ENCODE data around the gene GSTM5. TPM values are rescaled to one million over a fixed set of nuclear protein-coding genes. Genes with fewer than 3 reads are reported as not detected.
"Not testable (repeated sequence)": the region's sequence is repeated elsewhere in the genome, so short reads cannot be mapped to it uniquely, and the experiment has no call there.

The GSTM5 gene
- total and polyA plus RNA-seq, 2 of the 8 experiments (the other 6 are each of a cell fraction or from before 2014, with no cell fraction given), result 0.24 to 0.89 TPM

- not testable (repeated sequence) for H2BK15ac ChIP-seq (ENCODE audit: low read length); H4K8ac ChIP-seq (ENCODE audit: extremely low read depth, insufficient read depth, low read length); H3K4me2 ChIP-seq (ENCODE audit: insufficient read depth in 1 of 2, low read depth in 2 of 2, low read length in 2 of 2); H4K5ac ChIP-seq (ENCODE audit: insufficient read length, low read depth, low read length); H2BK120ac ChIP-seq (replicated peaks; ENCODE audit: low read depth, low read length); H3K18ac ChIP-seq (ENCODE audit: extremely low read depth, low read length); H2BK5ac ChIP-seq (ENCODE audit: low read depth, low read length); H3K4me3 ChIP-seq (ENCODE audit: extremely low read depth in 1 of 4, insufficient read depth in 2 of 4, low read depth in 3 of 4, low read length in 4 of 4); H3K79me2 ChIP-seq (ENCODE audit: control insufficient read depth in 1 of 2, insufficient read depth in 2 of 2, low read length in 2 of 2); H4K20me1 ChIP-seq (replicated peaks in 1 of 2; ENCODE audit: control insufficient read depth in 1 of 2, insufficient read depth in 2 of 2, low read length in 2 of 2); H3K36me3 ChIP-seq (ENCODE audit: control insufficient read depth in 2 of 4, insufficient read depth in 4 of 4, low read length in 3 of 4); H3K14ac ChIP-seq (ENCODE audit: insufficient read length); H2AFZ ChIP-seq (ENCODE audit: low read length); H3K79me1 ChIP-seq (ENCODE audit: low read depth, low read length); H2AK5ac ChIP-seq (ENCODE audit: low read depth, low read length); H3K23me2 ChIP-seq (ENCODE audit: low read depth, low read length); H3K23ac ChIP-seq (ENCODE audit: insufficient read length); H3K4ac ChIP-seq (replicated peaks; ENCODE audit: insufficient read length, low read depth, low read length); DNase-seq (ENCODE audit: low read depth in 1 of 2, low spot score in 2 of 2); H2BK12ac ChIP-seq (ENCODE audit: low read depth, low read length); H4K91ac ChIP-seq (replicated peaks; ENCODE audit: insufficient read length, low read length); FAIRE-seq; H3K56ac ChIP-seq (replicated peaks; ENCODE audit: insufficient read length, low read depth, low read length); H2BK20ac ChIP-seq (ENCODE audit: low read length); H3K4me1 ChIP-seq (replicated peaks in 1 of 4; ENCODE audit: control insufficient read depth in 3 of 4, insufficient read depth in 4 of 4, low read length in 3 of 4); H3K27me3 ChIP-seq (replicated peaks in 1 of 4; ENCODE audit: control insufficient read depth in 3 of 4, extremely low read depth in 1 of 4, insufficient read depth in 3 of 4, low read length in 3 of 4); H3K27ac ChIP-seq (ENCODE audit: low read depth, low read length); H3K9ac ChIP-seq (replicated peaks in 1 of 4; ENCODE audit: extremely low read depth in 1 of 4, low read depth in 3 of 4, low read length in 3 of 4)
- H3K9me3 ChIP-seq (ENCODE audit: insufficient read depth in 2 of 2, low read depth in 1 of 2, low read length in 1 of 2), result peaks cover 6 to 11% of the 10 kb centered on the region in 2 experiments; a peak in 3 of 4 replicates
- CTCF ChIA-PET (ENCODE audit: partially characterized antibody), result interaction anchor here (1.0 kb wide), 1 partner anchor 192 kb away, joined by 3 read pairs; no protein-coding TSS in a partner anchor
- 71% methylated on average over 4 of the region's 4 CpGs; no CpG with 5 or more reads in 1 of the 2 experiments for WGBS, 2 experiments (ENCODE audit: extremely low coverage in 1 of 2, insufficient coverage in 1 of 2, insufficient read length in 1 of 2, insufficient replicate concordance in 2 of 2, low coverage in 1 of 2, low lambda C conversion rate in 2 of 2, missing lambda C conversion rate in 1 of 2)
- POLR2A ChIA-PET (ENCODE audit: partially characterized antibody), result interaction anchor here (0.6 kb wide), 1 partner anchor 42 kb away, joined by 3 read pairs; no protein-coding TSS in a partner anchor
These were observed 3.1 kb upstream of the GSTM5 start for GRCh38 chr1:109708949-109709348.

GRCh38 chr1:109709822-109710221 is 2.2 kb upstream of the GSTM5 start:
- H4K20me1 ChIP-seq (replicated peaks in 1 of 2; ENCODE audit: control insufficient read depth in 1 of 2, insufficient read depth in 2 of 2, low read length in 2 of 2); H3K79me1 ChIP-seq (ENCODE audit: low read depth, low read length); H4K91ac ChIP-seq (replicated peaks; ENCODE audit: insufficient read length, low read length); H3K14ac ChIP-seq (ENCODE audit: insufficient read length); H3K23ac ChIP-seq (ENCODE audit: insufficient read length); FAIRE-seq; H2AK5ac ChIP-seq (ENCODE audit: low read depth, low read length); H2AFZ ChIP-seq (ENCODE audit: low read length); H2BK120ac ChIP-seq (replicated peaks; ENCODE audit: low read depth, low read length); H3K4ac ChIP-seq (replicated peaks; ENCODE audit: insufficient read length, low read depth, low read length); H4K5ac ChIP-seq (ENCODE audit: insufficient read length, low read depth, low read length); H3K27me3 ChIP-seq (replicated peaks in 1 of 4; ENCODE audit: control insufficient read depth in 3 of 4, extremely low read depth in 1 of 4, insufficient read depth in 3 of 4, low read length in 3 of 4); DNase-seq (ENCODE audit: low read depth in 1 of 2, low spot score in 2 of 2); H3K27ac ChIP-seq (ENCODE audit: low read depth, low read length); H3K4me2 ChIP-seq (ENCODE audit: insufficient read depth in 1 of 2, low read depth in 2 of 2, low read length in 2 of 2); H4K8ac ChIP-seq (ENCODE audit: extremely low read depth, insufficient read depth, low read length); H3K9ac ChIP-seq (replicated peaks in 1 of 4; ENCODE audit: extremely low read depth in 1 of 4, low read depth in 3 of 4, low read length in 3 of 4); CTCF ChIA-PET (ENCODE audit: partially characterized antibody); H3K18ac ChIP-seq (ENCODE audit: extremely low read depth, low read length); H2BK20ac ChIP-seq (ENCODE audit: low read length); H3K79me2 ChIP-seq (ENCODE audit: control insufficient read depth in 1 of 2, insufficient read depth in 2 of 2, low read length in 2 of 2); H2BK12ac ChIP-seq (ENCODE audit: low read depth, low read length); H3K36me3 ChIP-seq (ENCODE audit: control insufficient read depth in 2 of 4, insufficient read depth in 4 of 4, low read length in 3 of 4); H3K4me3 ChIP-seq (ENCODE audit: extremely low read depth in 1 of 4, insufficient read depth in 2 of 4, low read depth in 3 of 4, low read length in 4 of 4); H3K56ac ChIP-seq (replicated peaks; ENCODE audit: insufficient read length, low read depth, low read length); H2BK5ac ChIP-seq (ENCODE audit: low read depth, low read length); H3K4me1 ChIP-seq (replicated peaks in 1 of 4; ENCODE audit: control insufficient read depth in 3 of 4, insufficient read depth in 4 of 4, low read length in 3 of 4); H3K23me2 ChIP-seq (ENCODE audit: low read depth, low read length); H2BK15ac ChIP-seq (ENCODE audit: low read length): not testable (repeated sequence)
- POLR2A ChIA-PET (ENCODE audit: partially characterized antibody), result interaction anchor here (0.6 kb wide), 1 partner anchor 42 kb away, joined by 3 read pairs; no protein-coding TSS in a partner anchor
- H3K9me3 ChIP-seq (ENCODE audit: insufficient read depth in 2 of 2, low read depth in 1 of 2, low read length in 1 of 2), result peaks cover 6 to 11% of the 10 kb centered on the region in 2 experiments; a peak in 3 of 4 replicates

Data from H1 (cell line).